T-helper 2 cell treated with Interferon-gamma antibody and Interleukin-4, amounts not matched to agents 5 μg/mL and 100 μg/mL, for 36 hours (primary cell): ENCODE measurements around the gene POLN.

Source experiments
- DNase-seq: peaks from one replicate; pipeline ENCODE4 v3.0.0; 2021; ENCODE audit warnings: low spot score
- H3K27ac Mint-ChIP-seq: one replicate; pipeline ENCODE4 v1.8.0; 2021; ENCODE audit warnings: mild to moderate bottlenecking, mixed read lengths
- H3K27me3 Mint-ChIP-seq: one replicate; pipeline ENCODE4 v1.8.0; 2021; ENCODE audit warnings: low read depth, mixed read lengths
- H3K36me3 Mint-ChIP-seq: one replicate; pipeline ENCODE4 v1.8.0; 2021; ENCODE audit warnings: low read depth, mixed read lengths
- H3K4me1 Mint-ChIP-seq: one replicate; pipeline ENCODE4 v1.8.0; 2021; ENCODE audit warnings: low read depth, mixed read lengths
- H3K4me3 Mint-ChIP-seq: one replicate; pipeline ENCODE4 v1.8.0; 2022; ENCODE audit warnings: mild to moderate bottlenecking, moderate library complexity, mixed read lengths
- H3K9me3 Mint-ChIP-seq: one replicate; pipeline ENCODE4 v1.8.0; 2021; ENCODE audit warnings: mixed read lengths

Gene POLN

DNA sequence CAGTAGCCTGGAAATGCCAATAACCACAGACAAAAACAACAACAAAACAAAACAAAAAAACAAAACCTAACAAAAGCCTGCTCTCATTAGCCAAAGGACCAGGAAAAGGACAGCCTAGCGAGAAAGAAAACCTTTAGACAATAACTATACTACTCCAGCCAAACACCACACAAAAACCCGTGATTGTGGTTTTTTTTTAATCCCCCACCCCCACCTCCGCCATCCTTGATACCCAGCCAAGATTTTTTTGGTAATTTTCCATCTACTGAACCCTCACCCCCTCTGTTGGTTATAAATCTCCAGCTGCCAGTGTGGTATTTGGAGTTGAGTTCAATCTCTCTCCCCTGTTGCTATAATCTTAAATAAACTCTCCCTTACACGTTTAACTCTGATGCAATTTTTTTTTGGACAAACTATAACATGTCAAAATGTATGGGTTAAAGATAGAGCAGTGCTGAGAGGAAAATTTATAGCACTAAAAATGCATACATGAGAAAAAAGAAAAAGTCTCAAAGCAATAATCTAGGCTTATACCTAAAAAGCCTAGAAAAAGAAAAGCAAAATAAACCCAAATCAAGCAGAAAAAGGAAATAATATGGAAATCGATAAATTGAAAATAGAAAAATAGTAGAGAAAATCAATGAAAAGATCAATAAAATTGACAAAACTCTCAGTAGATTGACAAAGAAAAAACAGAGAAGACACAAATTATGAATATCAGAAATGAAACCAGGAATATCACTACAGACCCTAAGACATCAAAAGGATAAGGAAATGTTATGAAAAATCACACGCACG lies 99.1 kb downstream of the POLN start:
- H3K36me3 Mint-ChIP-seq: peaks cover 4% of the 10 kb centered on the region
- H3K27ac Mint-ChIP-seq: no peak overlapping the region
- peak overlapping the region; percentile 13 for H3K4me3 Mint-ChIP-seq
- peaks cover 3% of the 10 kb centered on the region for H3K27me3 Mint-ChIP-seq
- peaks cover 20% of the 10 kb centered on the region for H3K4me1 Mint-ChIP-seq
- no peak for DNase-seq
- H3K9me3 Mint-ChIP-seq: no peaks in the 10 kb centered on the region

DNA sequence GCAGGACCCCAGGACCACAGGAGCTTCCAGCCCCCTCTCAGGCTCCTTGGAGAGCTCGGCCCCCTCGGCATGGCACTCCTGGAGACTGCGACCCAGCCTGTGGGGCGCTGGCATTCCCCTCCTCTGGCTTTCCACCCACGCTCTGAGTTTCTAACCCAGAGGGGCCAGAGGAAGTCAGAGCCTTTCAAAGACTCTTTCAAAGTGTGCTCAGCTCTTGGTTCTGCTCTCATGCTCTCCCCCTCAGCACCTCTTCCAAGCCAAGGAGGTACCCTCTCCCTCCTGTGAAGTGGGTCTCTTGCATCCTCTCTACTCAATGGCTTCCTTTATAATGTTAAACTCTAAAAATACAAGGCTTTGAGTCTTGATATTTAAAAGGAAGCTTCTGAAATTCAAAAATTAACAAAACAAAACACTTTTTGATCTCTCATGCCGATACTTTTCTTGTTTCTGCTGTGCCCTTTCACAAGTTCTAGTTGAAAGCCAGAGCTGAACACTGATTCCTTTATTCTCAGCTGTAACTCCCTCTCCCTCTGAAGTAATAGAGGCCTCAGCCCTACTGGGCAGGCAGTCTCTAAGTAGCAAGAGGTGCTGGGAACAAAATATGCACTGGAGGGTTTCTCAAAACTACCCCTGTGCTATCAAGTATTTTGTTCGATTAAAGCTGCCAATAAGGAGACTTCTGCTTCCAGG lies 100.0 kb downstream of the POLN start:
- Mint-ChIP-seq H3K4me3 (peak overlapping the region; percentile 32), H3K4me1 (peaks cover 20% of the 10 kb centered on the region), H3K27me3 (peaks cover 2% of the 10 kb centered on the region), H3K9me3 (no peaks in the 10 kb centered on the region), H3K36me3 (peaks cover 4% of the 10 kb centered on the region), H3K27ac (peak overlapping the region; percentile 60)
- DNase-seq: peak; percentile 23

GRCh38 chr4:2141022-2141761 lies 100.7 kb downstream of the POLN start:
- DNase-seq: no peak
- Mint-ChIP-seq H3K27ac (no peak overlapping the region), H3K4me3 (no peak overlapping the region), H3K4me1 (peaks cover 20% of the 10 kb centered on the region), H3K36me3 (peaks cover 4% of the 10 kb centered on the region), H3K9me3 (no peaks in the 10 kb centered on the region), H3K27me3 (peaks cover 2% of the 10 kb centered on the region)

DNA sequence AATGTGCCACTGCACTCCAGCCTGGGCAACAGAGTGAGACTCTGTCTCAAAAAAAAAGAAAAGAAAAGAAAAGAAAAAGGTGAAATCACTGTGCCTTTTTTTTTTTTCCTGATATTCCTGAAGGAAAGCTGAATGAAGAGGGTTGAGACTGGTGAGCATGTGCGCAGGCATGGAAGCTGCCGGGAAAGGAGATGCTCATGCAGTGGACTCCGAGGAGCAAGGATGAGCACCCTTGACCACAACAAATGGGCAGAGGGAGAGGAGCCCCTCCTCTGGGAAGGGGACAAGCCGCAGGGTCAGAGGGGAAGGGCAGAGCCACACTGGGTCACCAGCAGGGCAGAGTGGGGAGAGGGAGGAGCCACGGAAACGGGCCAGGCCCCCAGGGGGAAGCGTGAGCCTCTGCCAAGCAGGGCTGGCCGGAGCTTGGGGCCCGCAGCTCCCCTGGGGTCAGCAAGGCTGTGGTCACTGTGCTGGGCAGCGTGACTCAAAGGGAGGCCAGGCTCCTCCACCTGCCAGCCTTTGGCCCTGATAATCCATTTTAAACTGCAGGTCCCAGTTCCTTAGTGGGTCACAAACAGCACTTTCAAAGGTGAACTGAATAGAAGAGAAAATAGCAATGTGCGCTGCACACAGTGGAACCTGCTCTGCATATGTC lies 102.9 kb downstream of the POLN start:
- no peak overlapping the region for H3K27ac Mint-ChIP-seq
- peaks cover under 1% of the 10 kb centered on the region for H3K9me3 Mint-ChIP-seq
- H3K4me3 Mint-ChIP-seq: no peak overlapping the region
- H3K4me1 Mint-ChIP-seq: peaks cover 35% of the 10 kb centered on the region
- no peak for DNase-seq
- H3K27me3 Mint-ChIP-seq: peaks cover 2% of the 10 kb centered on the region
- H3K36me3 Mint-ChIP-seq: peaks cover 14% of the 10 kb centered on the region

- Mint-ChIP-seq H3K9me3 (peaks cover 23% of the 10 kb centered on the region), H3K27me3 (no peaks in the 10 kb centered on the region), H3K4me3 (no peak overlapping the region), H3K36me3 (peaks cover 28% of the 10 kb centered on the region), H3K4me1 (peaks cover 18% of the 10 kb centered on the region), H3K27ac (no peak overlapping the region)
- DNase-seq: no peak
Measured at GRCh38 chr4:2136726-2137125, 105.2 kb downstream of the POLN start.

GRCh38 chr4:2135083-2135482 lies 106.8 kb downstream of the POLN start:
- peak overlapping the region; percentile 58 for H3K27ac Mint-ChIP-seq
- peaks cover 30% of the 10 kb centered on the region for H3K36me3 Mint-ChIP-seq
- H3K4me3 Mint-ChIP-seq: peak overlapping the region; percentile 62
- H3K9me3 Mint-ChIP-seq: peaks cover 29% of the 10 kb centered on the region
- H3K27me3 Mint-ChIP-seq: no peaks in the 10 kb centered on the region
- DNase-seq: peak; percentile 11
- peaks cover 16% of the 10 kb centered on the region for H3K4me1 Mint-ChIP-seq

- peaks cover 29% of the 10 kb centered on the region for H3K9me3 Mint-ChIP-seq
- peaks cover 16% of the 10 kb centered on the region for H3K4me1 Mint-ChIP-seq
- H3K4me3 Mint-ChIP-seq: no peak overlapping the region
- H3K27me3 Mint-ChIP-seq: peaks cover 3% of the 10 kb centered on the region
- H3K27ac Mint-ChIP-seq: no peak overlapping the region
- H3K36me3 Mint-ChIP-seq: peaks cover 30% of the 10 kb centered on the region
- DNase-seq: no peak
Measured at GRCh38 chr4:2132438-2132837, 109.5 kb downstream of the POLN start.

GRCh38 chr4:2127609-2128332 lies 114.2 kb downstream of the POLN start:
- peaks cover 16% of the 10 kb centered on the region for H3K9me3 Mint-ChIP-seq
- H3K36me3 Mint-ChIP-seq: peaks cover 12% of the 10 kb centered on the region
- H3K4me1 Mint-ChIP-seq: no peaks in the 10 kb centered on the region
- H3K4me3 Mint-ChIP-seq: no peak overlapping the region
- peaks cover 3% of the 10 kb centered on the region for H3K27me3 Mint-ChIP-seq
- DNase-seq: no peak
- no peak overlapping the region for H3K27ac Mint-ChIP-seq

DNA sequence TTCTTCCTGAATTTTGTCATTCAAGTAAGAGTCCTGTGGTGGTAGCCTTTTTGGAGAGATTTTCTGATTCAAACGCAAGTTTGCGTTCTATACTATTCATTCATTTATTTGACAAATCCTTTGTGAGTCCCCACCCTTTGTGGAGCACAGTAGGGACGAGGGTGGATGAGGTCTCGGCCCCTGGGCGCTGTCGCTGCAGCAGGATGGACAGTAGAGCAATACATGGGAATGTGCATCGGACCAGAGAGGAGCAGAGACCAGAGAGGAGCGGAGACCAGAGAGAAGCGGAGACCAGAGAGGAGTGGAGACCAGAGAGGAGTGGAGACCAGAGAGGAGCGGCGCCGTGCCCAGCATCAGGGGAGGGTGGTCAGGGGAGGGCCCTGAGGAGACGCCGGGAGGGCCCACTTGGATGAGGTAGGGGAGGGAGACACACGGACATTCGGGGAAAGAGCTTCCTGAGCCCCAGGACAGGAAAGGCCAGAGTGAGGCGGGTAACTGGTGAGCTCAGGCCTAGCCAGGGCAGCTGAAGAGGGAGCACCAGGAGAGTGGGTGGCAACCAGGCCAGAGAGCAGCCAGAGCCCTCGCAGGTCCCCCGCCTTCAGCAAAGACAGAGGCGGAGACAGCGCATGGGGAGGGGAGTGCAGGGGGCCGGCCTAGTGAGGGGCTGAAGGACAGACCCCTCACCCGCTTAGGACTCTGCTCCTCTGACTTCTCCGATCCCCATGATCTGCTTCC lies 115.4 kb downstream of the POLN start:
- peaks cover 3% of the 10 kb centered on the region for H3K27me3 Mint-ChIP-seq
- H3K4me1 Mint-ChIP-seq: no peaks in the 10 kb centered on the region
- H3K36me3 Mint-ChIP-seq: no peaks in the 10 kb centered on the region
- no peak overlapping the region for H3K27ac Mint-ChIP-seq
- no peak for DNase-seq
- H3K4me3 Mint-ChIP-seq: no peak overlapping the region
- H3K9me3 Mint-ChIP-seq: peaks cover 3% of the 10 kb centered on the region

- Mint-ChIP-seq H3K27ac (no peak overlapping the region), H3K36me3 (no peaks in the 10 kb centered on the region), H3K9me3 (no peaks in the 10 kb centered on the region), H3K4me1 (no peaks in the 10 kb centered on the region), H3K4me3 (no peak overlapping the region), H3K27me3 (peaks cover 5% of the 10 kb centered on the region)
- DNase-seq: no peak
Measured at GRCh38 chr4:2125831-2126230, 116.1 kb downstream of the POLN start.

- Mint-ChIP-seq H3K36me3 (no peaks in the 10 kb centered on the region), H3K4me3 (no peak overlapping the region), H3K9me3 (no peaks in the 10 kb centered on the region), H3K27me3 (peaks cover 12% of the 10 kb centered on the region), H3K4me1 (no peaks in the 10 kb centered on the region), H3K27ac (no peak overlapping the region)
- DNase-seq: no peak
Measured at GRCh38 chr4:2125023-2125422, 116.9 kb downstream of the POLN start.

GRCh38 chr4:2116687-2117400 lies 125.1 kb downstream of the POLN start:
- Mint-ChIP-seq H3K4me3 (no peak overlapping the region), H3K27me3 (peaks cover 20% of the 10 kb centered on the region), H3K36me3 (no peaks in the 10 kb centered on the region), H3K27ac (no peak overlapping the region), H3K9me3 (no peaks in the 10 kb centered on the region), H3K4me1 (no peaks in the 10 kb centered on the region)
- DNase-seq: no peak
